MG63 (cell line): ENCODE results near the gene NOTCH4. TPM values are rescaled to one million over a fixed set of nuclear protein-coding genes. Genes with fewer than 3 reads are reported as not detected.

Experiments
- DNase-seq: peaks from one replicate; pipeline ENCODE4 v3.0.0-alpha.2; 2020
- H3K27me3 ChIP-seq: fragments of 250-450 bp; sonication (Bioruptor Pico); 2 replicates; pipeline ENCODE4 v1.5.1; 2020; ENCODE audit warnings: mild to moderate bottlenecking, moderate library complexity
- H3K36me3 ChIP-seq: fragments of 250-450 bp; sonication (Bioruptor Pico); 2 replicates; pipeline ENCODE4 v1.5.1; 2020; ENCODE audit warnings: mild to moderate bottlenecking, moderate library complexity
- H3K4me3 ChIP-seq: fragments of 250-450 bp; sonication (Bioruptor Pico); 2 replicates; pipeline ENCODE4 v1.5.1; 2020; ENCODE audit warnings: mild to moderate bottlenecking, moderate library complexity
- H3K9me3 ChIP-seq: fragments of 250-450 bp; sonication (Bioruptor Pico); 2 replicates; pipeline ENCODE4 v1.5.1; 2020; ENCODE audit warnings: mild to moderate bottlenecking, moderate library complexity
- total RNA-seq: library from RNA; depleted of rRNA; stranded (reverse); fragments of >200 nt; shearing (Covaris generic); gene quantifications from 2 replicates; pipeline ENCODE4 v1.2.3, GENCODE V29; 2014; ENCODE audit warnings: low replicate concordance

NOTCH4 gene
- total RNA-seq, 1 experiment from 2014 or later = not detected

GRCh38 chr6:32166411-32167061 is 57.3 kb downstream of the NOTCH4 start:
- Histone ChIP-seq H3K4me3 (no peak overlapping the region), H3K27me3 (no peaks in the 10 kb centered on the region), H3K9me3 (no peaks in the 10 kb centered on the region), H3K36me3 (no peaks in the 10 kb centered on the region)
- DNase-seq = no peak

- no peaks in the 10 kb centered on the region for H3K27me3 ChIP-seq
- no peaks in the 10 kb centered on the region for H3K9me3 ChIP-seq
- no peak for DNase-seq
- no peak within 1 kb of the TSS for H3K4me3 ChIP-seq
- no peaks in the 10 kb centered on the region for H3K36me3 ChIP-seq
Observed at GRCh38 chr6:32164295-32164694, 59.6 kb downstream of the NOTCH4 start, which contains the start of gene EGFL8. TSS of gene EGFL8 (plus strand) at chr6:32164595. CDS start at chr6:32166166, 1,571 bp downstream.

- Histone ChIP-seq H3K4me3 (no peak overlapping the region), H3K36me3 (no peaks in the 10 kb centered on the region), H3K27me3 (no peaks in the 10 kb centered on the region), H3K9me3 (no peaks in the 10 kb centered on the region)
- no peak for DNase-seq
Observed at GRCh38 chr6:32163559-32164258, 60.2 kb downstream of the NOTCH4 start.

GRCh38 chr6:32158052-32158451 is 65.8 kb downstream of the NOTCH4 start:
- H3K27me3 ChIP-seq = no peaks in the 10 kb centered on the region
- H3K9me3 ChIP-seq = no peaks in the 10 kb centered on the region
- H3K36me3 ChIP-seq = no peaks in the 10 kb centered on the region
- H3K4me3 ChIP-seq = no peak overlapping the region
- no peak for DNase-seq

GRCh38 chr6:32156891-32157290 is 67.0 kb downstream of the NOTCH4 start:
- Histone ChIP-seq H3K4me3 (no peak overlapping the region), H3K36me3 (no peaks in the 10 kb centered on the region), H3K27me3 (no peaks in the 10 kb centered on the region), H3K9me3 (no peaks in the 10 kb centered on the region)
- no peak for DNase-seq

GRCh38 chr6:32154514-32155161 is 69.2 kb downstream of the NOTCH4 start:
- no peaks in the 10 kb centered on the region for H3K27me3 ChIP-seq
- DNase-seq = peak; percentile 45
- peak overlapping the region; percentile 76 for H3K4me3 ChIP-seq
- no peaks in the 10 kb centered on the region for H3K9me3 ChIP-seq
- no peaks in the 10 kb centered on the region for H3K36me3 ChIP-seq

- Histone ChIP-seq H3K4me3 (peak within 1 kb of the TSS; percentile 76), H3K9me3 (no peaks in the 10 kb centered on the region), H3K27me3 (no peaks in the 10 kb centered on the region), H3K36me3 (no peaks in the 10 kb centered on the region)
- peak; percentile 82 for DNase-seq
Observed at GRCh38 chr6:32153564-32154513, 70.0 kb downstream of the NOTCH4 start, which contains the start of gene PPT2. TSS of gene PPT2 (plus strand) at chr6:32154141. CDS start at chr6:32154595, 454 bp downstream.

- Histone ChIP-seq H3K4me3 (peak overlapping the region; percentile 76), H3K9me3 (no peaks in the 10 kb centered on the region), H3K36me3 (no peaks in the 10 kb centered on the region), H3K27me3 (no peaks in the 10 kb centered on the region)
- DNase-seq = no peak
Observed at GRCh38 chr6:32152769-32153563, 70.9 kb downstream of the NOTCH4 start.

GRCh38 chr6:32151863-32152768 is 71.8 kb downstream of the NOTCH4 start, which contains the start of gene PRRT1:
TSS of gene PRRT1 (minus strand) at chr6:32151939. CDS start at chr6:32151827, 112 bp downstream.
- no peaks in the 10 kb centered on the region for H3K9me3 ChIP-seq
- DNase-seq = no peak
- no peak within 1 kb of the TSS for H3K4me3 ChIP-seq
- no peaks in the 10 kb centered on the region for H3K27me3 ChIP-seq
- H3K36me3 ChIP-seq = no peaks in the 10 kb centered on the region

GRCh38 chr6:32151181-32151862 is 72.5 kb downstream of the NOTCH4 start:
- no peak for DNase-seq
- Histone ChIP-seq H3K4me3 (no peak overlapping the region), H3K27me3 (no peaks in the 10 kb centered on the region), H3K36me3 (no peaks in the 10 kb centered on the region), H3K9me3 (no peaks in the 10 kb centered on the region)

- H3K9me3 ChIP-seq = no peaks in the 10 kb centered on the region
- H3K4me3 ChIP-seq = no peak overlapping the region
- no peaks in the 10 kb centered on the region for H3K36me3 ChIP-seq
- no peaks in the 10 kb centered on the region for H3K27me3 ChIP-seq
- no peak for DNase-seq
Observed at GRCh38 chr6:32149932-32150870, 73.7 kb downstream of the NOTCH4 start.

GRCh38 chr6:32149092-32149755 is 74.6 kb downstream of the NOTCH4 start:
- Histone ChIP-seq H3K36me3 (no peaks in the 10 kb centered on the region), H3K27me3 (no peaks in the 10 kb centered on the region), H3K9me3 (no peaks in the 10 kb centered on the region), H3K4me3 (no peak overlapping the region)
- DNase-seq = no peak
